HG03196 (cell line): Measurements from ENCODE around the gene EHMT1.

Source experiments
- ATAC-seq: cut with Tn5 transposase; IDR thresholded peaks from one replicate; pipeline ENCODE4 v1.9.1; 2021; ENCODE audit not compliant: unreplicated experiment

EHMT1 gene

GRCh38 chr9:137671721-137672120 is 52.9 kb downstream of the EHMT1 start:
- no peak for ATAC-seq

GRCh38 chr9:137672907-137673791 is 54.3 kb downstream of the EHMT1 start:
- peak; percentile 72 for ATAC-seq

GRCh38 chr9:137673886-137674285 is 55.1 kb downstream of the EHMT1 start:
- no peak for ATAC-seq

- no peak for ATAC-seq
These were observed 55.6 kb downstream of the EHMT1 start for GRCh38 chr9:137674307-137674975.

GRCh38 chr9:137674976-137675320 is 56.1 kb downstream of the EHMT1 start:
- ATAC-seq, result no peak

GRCh38 chr9:137676998-137677397 is 58.2 kb downstream of the EHMT1 start:
- ATAC-seq, result no peak

- no peak for ATAC-seq
These were observed 59.4 kb downstream of the EHMT1 start for GRCh38 chr9:137678202-137678601.

GRCh38 chr9:137679249-137679648 is 60.4 kb downstream of the EHMT1 start:
- ATAC-seq, result no peak

GRCh38 chr9:137679695-137680305 is 61.0 kb downstream of the EHMT1 start:
- ATAC-seq, result no peak

GRCh38 chr9:137680444-137681358 is 61.9 kb downstream of the EHMT1 start:
- ATAC-seq, result no peak

- no peak for ATAC-seq
These were observed 63.8 kb downstream of the EHMT1 start for GRCh38 chr9:137682428-137683105.

GRCh38 chr9:137683262-137683864 is 64.6 kb downstream of the EHMT1 start:
- no peak for ATAC-seq

- no peak for ATAC-seq
These were observed 66.4 kb downstream of the EHMT1 start for GRCh38 chr9:137685035-137685740.

- no peak for ATAC-seq
These were observed 67.1 kb downstream of the EHMT1 start for GRCh38 chr9:137685741-137686420.

GRCh38 chr9:137688261-137688660 is 69.5 kb downstream of the EHMT1 start:
- ATAC-seq, result no peak

- no peak for ATAC-seq
These were observed 69.9 kb downstream of the EHMT1 start for GRCh38 chr9:137688725-137689124.

GRCh38 chr9:137689745-137690529 is 71.1 kb downstream of the EHMT1 start:
- ATAC-seq, result no peak
